Measurements from ENCODE around the gene LRRC8C.

The LRRC8C gene

GRCh38 chr1:89688607-89689006, 55.7 kb downstream of the LRRC8C start:
- Histone ChIP-seq H3K79me1 (ENCODE audit: low read depth, low read length) (no peaks in the 10 kb centered on the region), H4K8ac (ENCODE audit: low read depth, low read length) (no peak overlapping the region), H4K91ac (ENCODE audit: low read depth, low read length, poor library complexity) (no peak overlapping the region), H3K14ac (ENCODE audit: low read length) (no peak overlapping the region), H3K18ac (ENCODE audit: low read length) (no peak overlapping the region), H3K27me3 (ENCODE audit: control insufficient read depth in 3 of 3, insufficient read depth in 3 of 3, low read depth in 1 of 3, low read length in 3 of 3) (no peaks in the 10 kb centered on the region), H2AFZ (ENCODE audit: low read length) (peak overlapping the region; percentile 31), H3K4me1 (ENCODE audit: control insufficient read depth in 2 of 2, insufficient read depth in 1 of 2, low read depth in 1 of 2, low read length in 2 of 2) (peaks cover 0 to 6% of the 10 kb centered on the region in 2 donors), H2BK15ac (ENCODE audit: low read length) (no peak overlapping the region), H3K9ac (ENCODE audit: low read depth, low read length, poor library complexity) (no peak overlapping the region), H3K4me2 (ENCODE audit: insufficient read depth, low read length, poor library complexity, severe bottlenecking) (no peak overlapping the region), H2BK5ac (ENCODE audit: low read length) (no peak overlapping the region), H2BK120ac (ENCODE audit: low read depth, low read length) (no peak overlapping the region), H2BK12ac (ENCODE audit: low read length) (no peak overlapping the region), H3K23ac (ENCODE audit: low read depth, low read length, poor library complexity) (no peak overlapping the region), H3K27ac (replicated peaks; ENCODE audit: low read length) (no peak overlapping the region), H3K9me3 (replicated peaks in 1 of 2; ENCODE audit: control insufficient read depth in 2 of 2, insufficient read depth in 1 of 2, low read depth in 1 of 2, low read length in 2 of 2) (no peaks in the 10 kb centered on the region), H3K36me3 (replicated peaks in 1 of 2; ENCODE audit: control insufficient read depth in 2 of 2, insufficient read depth in 2 of 2, low read length in 2 of 2) (no peaks in the 10 kb centered on the region), H3K4ac (ENCODE audit: low read length) (no peak overlapping the region), H2AK5ac (ENCODE audit: low read depth, low read length) (no peak overlapping the region), H3K4me3 (ENCODE audit: low read length in 2 of 2) (no peak overlapping the region)
- WGBS, 2 donors (ENCODE audit: extremely low coverage in 2 of 2, insufficient read length in 2 of 2, insufficient replicate concordance in 1 of 2): no CpG with 5 or more reads among the region's 1 CpG
- DNase-seq (ENCODE audit: low spot score): no peak

- Histone ChIP-seq H3K9ac (ENCODE audit: low read depth, low read length, poor library complexity) (no peak overlapping the region), H3K18ac (ENCODE audit: low read length) (no peak overlapping the region), H2BK15ac (ENCODE audit: low read length) (no peak overlapping the region), H3K27me3 (ENCODE audit: control insufficient read depth in 3 of 3, insufficient read depth in 3 of 3, low read depth in 1 of 3, low read length in 3 of 3) (no peaks in the 10 kb centered on the region), H3K4me1 (ENCODE audit: control insufficient read depth in 2 of 2, insufficient read depth in 1 of 2, low read depth in 1 of 2, low read length in 2 of 2) (peaks cover 0 to 6% of the 10 kb centered on the region in 2 donors), H3K9me3 (replicated peaks in 1 of 2; ENCODE audit: control insufficient read depth in 2 of 2, insufficient read depth in 1 of 2, low read depth in 1 of 2, low read length in 2 of 2) (no peaks in the 10 kb centered on the region), H3K36me3 (replicated peaks in 1 of 2; ENCODE audit: control insufficient read depth in 2 of 2, insufficient read depth in 2 of 2, low read length in 2 of 2) (no peaks in the 10 kb centered on the region), H2AFZ (ENCODE audit: low read length) (no peak overlapping the region), H2AK5ac (ENCODE audit: low read depth, low read length) (no peak overlapping the region), H3K4me3 (ENCODE audit: low read length in 2 of 2) (no peak overlapping the region), H2BK12ac (ENCODE audit: low read length) (no peak overlapping the region), H2BK5ac (ENCODE audit: low read length) (no peak overlapping the region), H3K4ac (ENCODE audit: low read length) (no peak overlapping the region), H3K23ac (ENCODE audit: low read depth, low read length, poor library complexity) (no peak overlapping the region), H3K4me2 (ENCODE audit: insufficient read depth, low read length, poor library complexity, severe bottlenecking) (no peak overlapping the region), H3K79me1 (ENCODE audit: low read depth, low read length) (no peaks in the 10 kb centered on the region), H2BK120ac (ENCODE audit: low read depth, low read length) (no peak overlapping the region), H3K27ac (replicated peaks; ENCODE audit: low read length) (no peak overlapping the region), H4K8ac (ENCODE audit: low read depth, low read length) (no peak overlapping the region), H3K14ac (ENCODE audit: low read length) (no peak overlapping the region), H4K91ac (ENCODE audit: low read depth, low read length, poor library complexity) (no peak overlapping the region)
- WGBS, 2 donors (ENCODE audit: extremely low coverage in 2 of 2, insufficient read length in 2 of 2, insufficient replicate concordance in 1 of 2): no CpG with 5 or more reads among the region's 3 CpGs
- DNase-seq (ENCODE audit: low spot score): no peak
Observed at GRCh38 chr1:89689234-89689633, 56.3 kb downstream of the LRRC8C start.

- WGBS, 2 donors (ENCODE audit: extremely low coverage in 2 of 2, insufficient read length in 2 of 2, insufficient replicate concordance in 1 of 2): no CpG with 5 or more reads among the region's 4 CpGs
- no peak for DNase-seq (ENCODE audit: low spot score)
Observed at GRCh38 chr1:89690595-89690994, 57.7 kb downstream of the LRRC8C start.

DNA sequence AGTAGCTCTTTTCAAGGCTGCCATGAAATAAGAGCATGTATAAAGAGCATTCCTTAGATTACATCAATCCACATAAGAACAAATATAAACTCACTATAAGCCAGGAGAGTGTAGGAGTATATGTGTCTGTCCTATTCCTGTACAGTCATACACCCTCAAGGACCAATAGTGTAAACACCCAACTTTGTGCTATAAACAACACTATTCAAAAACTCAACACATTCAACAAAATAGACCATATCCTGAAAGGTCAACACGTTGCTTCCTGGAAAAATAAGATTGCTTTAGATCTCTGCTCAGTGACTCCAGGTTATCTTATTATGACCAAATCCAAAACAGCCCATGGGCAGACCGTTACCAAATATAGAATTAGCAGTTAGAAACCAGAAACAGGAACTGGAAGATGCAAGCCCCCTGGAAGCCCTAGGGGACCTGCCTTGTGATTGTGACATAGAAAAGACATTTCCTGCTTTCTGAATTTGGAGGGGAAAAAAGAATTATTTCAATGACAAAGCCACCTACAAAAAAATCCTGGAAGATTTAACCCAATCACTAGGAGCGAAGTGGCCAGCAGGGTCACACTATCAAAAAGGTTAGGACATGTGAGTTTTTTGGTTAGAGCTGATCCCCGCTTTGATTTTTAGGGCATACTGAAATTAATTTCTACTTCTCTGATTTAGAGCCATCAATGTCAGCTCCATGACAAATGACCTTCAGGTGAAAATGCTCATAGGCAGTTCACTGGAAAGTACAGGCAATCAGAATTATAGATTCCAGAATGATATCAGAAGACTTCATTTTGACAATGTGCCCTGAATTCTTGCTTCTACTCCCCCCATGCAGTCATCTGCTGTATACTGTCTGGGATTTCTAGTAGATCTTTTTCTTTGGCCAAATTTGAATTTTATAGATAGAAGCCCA, 59.9 kb downstream of the LRRC8C start:
- Histone ChIP-seq H4K91ac (ENCODE audit: low read depth, low read length, poor library complexity) (no peak overlapping the region), H3K4me3 (ENCODE audit: low read length in 2 of 2) (no peak overlapping the region), H3K9ac (ENCODE audit: low read depth, low read length, poor library complexity) (no peak overlapping the region), H2AK5ac (ENCODE audit: low read depth, low read length) (no peak overlapping the region), H2BK12ac (ENCODE audit: low read length) (no peak overlapping the region), H3K23ac (ENCODE audit: low read depth, low read length, poor library complexity) (no peak overlapping the region), H3K4me1 (ENCODE audit: control insufficient read depth in 2 of 2, insufficient read depth in 1 of 2, low read depth in 1 of 2, low read length in 2 of 2) (peaks cover 0 to 6% of the 10 kb centered on the region in 2 donors), H3K79me1 (ENCODE audit: low read depth, low read length) (no peaks in the 10 kb centered on the region), H3K27me3 (ENCODE audit: control insufficient read depth in 3 of 3, insufficient read depth in 3 of 3, low read depth in 1 of 3, low read length in 3 of 3) (no peaks in the 10 kb centered on the region), H3K4ac (ENCODE audit: low read length) (no peak overlapping the region), H4K8ac (ENCODE audit: low read depth, low read length) (no peak overlapping the region), H3K9me3 (replicated peaks in 1 of 2; ENCODE audit: control insufficient read depth in 2 of 2, insufficient read depth in 1 of 2, low read depth in 1 of 2, low read length in 2 of 2) (no peaks in the 10 kb centered on the region), H3K4me2 (ENCODE audit: insufficient read depth, low read length, poor library complexity, severe bottlenecking) (no peak overlapping the region), H3K27ac (replicated peaks; ENCODE audit: low read length) (no peak overlapping the region), H2BK15ac (ENCODE audit: low read length) (no peak overlapping the region), H3K14ac (ENCODE audit: low read length) (no peak overlapping the region), H3K36me3 (replicated peaks in 1 of 2; ENCODE audit: control insufficient read depth in 2 of 2, insufficient read depth in 2 of 2, low read length in 2 of 2) (no peaks in the 10 kb centered on the region), H2BK120ac (ENCODE audit: low read depth, low read length) (no peak overlapping the region), H2BK5ac (ENCODE audit: low read length) (no peak overlapping the region), H3K18ac (ENCODE audit: low read length) (no peak overlapping the region), H2AFZ (ENCODE audit: low read length) (peak overlapping the region; percentile 36)
- no peak for DNase-seq (ENCODE audit: low spot score)
- WGBS, 2 donors (ENCODE audit: extremely low coverage in 2 of 2, insufficient read length in 2 of 2, insufficient replicate concordance in 1 of 2): no CpG with 5 or more reads among the region's 4 CpGs

More at GRCh38 chr1:89690595-89690994, 57.7 kb downstream of the LRRC8C start:
- Histone ChIP-seq H3K9ac (ENCODE audit: low read depth, low read length, poor library complexity) (no peak overlapping the region), H3K14ac (ENCODE audit: low read length) (no peak overlapping the region), H3K27me3 (ENCODE audit: control insufficient read depth in 3 of 3, insufficient read depth in 3 of 3, low read depth in 1 of 3, low read length in 3 of 3) (no peaks in the 10 kb centered on the region), H2AK5ac (ENCODE audit: low read depth, low read length) (no peak overlapping the region), H3K4ac (ENCODE audit: low read length) (no peak overlapping the region), H3K18ac (ENCODE audit: low read length) (no peak overlapping the region), H2BK12ac (ENCODE audit: low read length) (no peak overlapping the region), H3K4me3 (ENCODE audit: low read length in 2 of 2) (no peak overlapping the region), H4K91ac (ENCODE audit: low read depth, low read length, poor library complexity) (no peak overlapping the region), H3K79me1 (ENCODE audit: low read depth, low read length) (no peaks in the 10 kb centered on the region), H2BK15ac (ENCODE audit: low read length) (no peak overlapping the region), H3K4me2 (ENCODE audit: insufficient read depth, low read length, poor library complexity, severe bottlenecking) (no peak overlapping the region), H2BK120ac (ENCODE audit: low read depth, low read length) (no peak overlapping the region), H2AFZ (ENCODE audit: low read length) (no peak overlapping the region), H3K27ac (replicated peaks; ENCODE audit: low read length) (no peak overlapping the region), H2BK5ac (ENCODE audit: low read length) (no peak overlapping the region), H3K4me1 (ENCODE audit: control insufficient read depth in 2 of 2, insufficient read depth in 1 of 2, low read depth in 1 of 2, low read length in 2 of 2) (peaks cover 0 to 6% of the 10 kb centered on the region in 2 donors), H4K8ac (ENCODE audit: low read depth, low read length) (no peak overlapping the region), H3K23ac (ENCODE audit: low read depth, low read length, poor library complexity) (no peak overlapping the region), H3K36me3 (replicated peaks in 1 of 2; ENCODE audit: control insufficient read depth in 2 of 2, insufficient read depth in 2 of 2, low read length in 2 of 2) (no peaks in the 10 kb centered on the region), H3K9me3 (replicated peaks in 1 of 2; ENCODE audit: control insufficient read depth in 2 of 2, insufficient read depth in 1 of 2, low read depth in 1 of 2, low read length in 2 of 2) (no peaks in the 10 kb centered on the region)

Data from neuronal stem cell (in vitro differentiated cells).